BLaER1 (cell line): Measurements from ENCODE around the gene S1PR3.

Source experiments
- H3K27ac ChIP-seq: shearing (Covaris generic); formaldehyde crosslinking; 2 replicates; pipeline ENCODE4 v1.8.1; 2022
- H3K27me3 ChIP-seq: shearing (Covaris generic); formaldehyde crosslinking; 2 replicates; pipeline ENCODE4 v1.8.1; 2022
- H3K36me3 ChIP-seq: shearing (Covaris generic); formaldehyde crosslinking; 2 replicates; pipeline ENCODE4 v1.8.1; 2022
- H3K4me1 ChIP-seq: shearing (Covaris generic); formaldehyde crosslinking; 2 replicates; pipeline ENCODE4 v1.8.1; 2022
- H3K4me2 ChIP-seq: shearing (Covaris generic); formaldehyde crosslinking; 2 replicates; pipeline ENCODE4 v1.8.1; 2022
- H3K4me3 ChIP-seq: shearing (Covaris generic); formaldehyde crosslinking; 2 replicates; pipeline ENCODE4 v1.8.1; 2022
- H3K9ac ChIP-seq: shearing (Covaris generic); formaldehyde crosslinking; 2 replicates; pipeline ENCODE4 v1.8.1; 2022
- H3K9me3 ChIP-seq: shearing (Covaris generic); formaldehyde crosslinking; 2 replicates; pipeline ENCODE4 v1.8.1; 2022
- H4K20me1 ChIP-seq: shearing (Covaris generic); formaldehyde crosslinking; 2 replicates; pipeline ENCODE4 v1.8.1; 2022
- Cebpa-rat ChIP-seq: shearing (Covaris generic); IDR thresholded peaks from 2 replicates; pipeline ENCODE4 v1.8.1; 2022

S1PR3 gene

DNA sequence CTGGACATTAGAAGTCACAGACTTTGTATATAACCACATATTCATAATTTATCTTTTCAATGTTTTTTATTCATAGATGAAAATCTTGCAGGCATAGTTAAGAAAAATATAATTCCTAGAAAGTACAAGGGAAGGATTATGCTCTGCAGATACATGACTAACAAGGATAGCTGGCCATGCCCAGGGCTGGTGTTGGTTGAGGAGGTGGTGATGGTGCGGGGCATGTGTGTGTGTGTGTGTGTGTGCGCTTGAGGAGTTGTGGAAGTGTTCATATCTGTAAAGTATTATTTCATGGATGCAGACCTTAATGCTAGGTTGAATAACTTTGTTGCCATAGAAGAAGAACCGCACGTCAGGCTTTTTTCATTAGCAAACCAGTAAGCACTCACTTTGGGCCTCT is 1.3 kb downstream of the S1PR3 start:
- Histone ChIP-seq H3K27me3 (peaks cover 32% of the 10 kb centered on the region), H3K9me3 (no peaks in the 10 kb centered on the region), H3K4me3 (no peak overlapping the region), H3K36me3 (no peaks in the 10 kb centered on the region), H3K9ac (no peak overlapping the region), H3K27ac (no peak overlapping the region), H3K4me1 (peaks cover 25% of the 10 kb centered on the region), H3K4me2 (peak overlapping the region; percentile 97; the same call in 1 of the 2 replicates), H4K20me1 (no peaks in the 10 kb centered on the region)
- no peak for TF ChIP-seq Cebpa-rat

DNA sequence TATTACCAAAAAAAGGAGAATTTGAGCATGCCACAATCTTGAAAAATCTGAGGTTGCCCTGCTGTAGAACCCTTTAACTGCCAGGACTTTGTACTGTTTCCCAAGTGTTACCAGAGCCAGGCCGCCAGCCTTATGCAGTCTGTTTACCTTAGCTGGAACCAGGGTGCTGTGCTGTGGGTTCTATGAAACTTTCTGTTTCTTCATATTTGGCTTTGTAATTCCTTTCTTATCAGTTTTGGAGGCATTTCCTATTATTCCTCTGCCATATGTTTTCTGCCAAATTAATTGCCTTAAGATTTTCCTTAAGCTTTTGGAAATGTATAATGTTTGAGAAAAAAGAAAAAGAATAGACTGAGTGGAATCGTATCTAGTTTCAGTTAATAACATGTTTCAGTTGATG is 2.1 kb downstream of the S1PR3 start:
- Histone ChIP-seq H3K4me1 (peaks cover 25% of the 10 kb centered on the region), H4K20me1 (no peaks in the 10 kb centered on the region), H3K27me3 (peaks cover 32% of the 10 kb centered on the region), H3K4me2 (no peak overlapping the region), H3K36me3 (no peaks in the 10 kb centered on the region), H3K27ac (no peak overlapping the region), H3K9me3 (no peaks in the 10 kb centered on the region), H3K9ac (no peak overlapping the region), H3K4me3 (no peak overlapping the region)
- no peak for TF ChIP-seq Cebpa-rat

DNA sequence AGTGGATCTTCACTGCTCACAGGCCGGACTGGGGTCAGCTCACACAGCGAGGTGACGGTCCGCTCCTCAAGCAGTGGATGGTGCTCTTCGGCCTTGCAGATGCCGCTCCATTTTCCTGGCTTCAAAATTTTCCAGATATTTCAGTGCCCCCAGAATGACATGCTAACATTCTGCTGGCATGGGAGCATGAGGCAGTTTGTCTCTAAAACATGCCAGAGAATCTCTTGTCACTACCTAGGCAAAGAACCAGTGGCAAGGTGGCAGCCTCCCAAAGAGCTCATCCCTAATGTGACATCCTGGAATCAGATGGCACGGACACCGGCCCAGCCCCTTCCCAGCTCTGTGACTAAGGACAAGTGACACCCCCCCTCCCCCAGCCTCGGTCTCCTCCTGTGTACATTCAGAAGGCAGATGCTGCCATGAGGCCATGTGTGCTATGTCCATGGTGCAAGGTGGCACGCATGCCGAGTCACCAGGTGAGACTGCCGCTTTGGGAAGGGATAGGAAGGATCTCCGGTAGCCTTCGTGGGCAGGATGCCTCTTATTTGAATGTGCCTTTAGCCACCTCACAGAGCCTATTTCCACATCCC is 2.7 kb downstream of the S1PR3 start:
- H3K27me3 ChIP-seq: peaks cover 32% of the 10 kb centered on the region
- H3K4me3 ChIP-seq: no peak overlapping the region
- no peaks in the 10 kb centered on the region for H4K20me1 ChIP-seq
- H3K9me3 ChIP-seq: no peaks in the 10 kb centered on the region
- no peak overlapping the region for H3K4me2 ChIP-seq
- H3K27ac ChIP-seq: no peak overlapping the region
- peaks cover 22% of the 10 kb centered on the region for H3K4me1 ChIP-seq
- H3K36me3 ChIP-seq: no peaks in the 10 kb centered on the region
- no peak overlapping the region for H3K9ac ChIP-seq
- TF ChIP-seq Cebpa-rat: no peak

DNA sequence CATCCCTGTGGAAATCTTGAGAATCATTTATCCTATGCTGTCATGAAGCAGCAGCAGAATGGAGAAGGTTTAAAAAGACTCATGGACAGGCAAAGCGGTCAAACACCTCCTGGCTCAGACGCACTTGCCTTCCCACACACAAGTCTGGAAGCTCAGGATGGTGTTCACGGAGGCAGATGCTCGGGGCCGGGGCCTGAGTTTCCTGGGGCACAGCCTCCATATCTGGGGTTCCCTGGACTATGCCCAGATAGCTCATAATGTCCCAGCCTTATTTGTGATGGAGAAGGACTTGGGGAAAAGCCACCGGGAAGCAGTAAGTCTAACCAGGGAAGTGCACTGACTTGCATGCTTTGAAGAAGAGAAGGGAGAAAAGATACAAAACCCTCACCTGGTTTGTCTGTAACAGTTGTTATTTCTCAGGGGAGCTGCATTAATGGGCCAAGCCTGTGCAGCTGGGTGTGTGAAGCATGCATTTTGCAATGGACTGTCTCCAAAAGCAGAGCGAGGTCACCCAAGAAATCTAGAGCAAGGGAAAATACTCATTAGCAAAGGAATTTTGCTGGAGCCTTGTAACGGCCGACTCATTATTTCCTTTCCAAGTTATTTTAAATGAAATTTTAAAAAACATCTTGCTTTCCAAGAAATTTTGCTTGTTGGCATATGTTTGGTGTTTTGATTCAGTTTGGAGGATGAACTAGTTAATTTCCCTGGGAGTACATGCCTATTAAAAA is 3.4 kb downstream of the S1PR3 start:
- no peak overlapping the region for H3K4me3 ChIP-seq
- peaks cover 32% of the 10 kb centered on the region for H3K27me3 ChIP-seq
- no peaks in the 10 kb centered on the region for H3K36me3 ChIP-seq
- peaks cover 16% of the 10 kb centered on the region for H3K4me1 ChIP-seq
- no peak overlapping the region for H3K9ac ChIP-seq
- H3K4me2 ChIP-seq: no peak overlapping the region
- TF ChIP-seq Cebpa-rat: no peak
- no peak overlapping the region for H3K27ac ChIP-seq
- no peaks in the 10 kb centered on the region for H4K20me1 ChIP-seq
- H3K9me3 ChIP-seq: no peaks in the 10 kb centered on the region

DNA sequence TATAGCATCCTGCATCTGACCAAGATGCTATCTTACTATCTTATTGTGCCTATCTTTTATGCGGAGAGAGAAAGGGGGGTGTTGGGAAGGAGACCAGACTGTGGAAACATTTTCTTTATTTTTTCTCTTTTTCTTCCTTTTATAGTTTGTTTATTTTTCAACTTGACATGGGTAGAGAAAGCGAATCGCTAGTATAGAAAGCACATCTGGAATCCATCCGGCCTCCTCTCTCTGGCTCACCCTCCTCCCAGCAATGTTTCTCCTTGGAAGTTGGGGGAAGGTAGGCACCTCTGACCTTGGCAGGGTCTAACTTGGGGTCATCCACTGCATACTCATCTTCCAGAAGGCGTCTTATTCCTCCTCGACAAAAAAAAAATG is 3.9 kb downstream of the S1PR3 start:
- no peaks in the 10 kb centered on the region for H3K9me3 ChIP-seq
- H3K36me3 ChIP-seq: no peaks in the 10 kb centered on the region
- H3K27ac ChIP-seq: no peak overlapping the region
- H3K4me1 ChIP-seq: peaks cover 10% of the 10 kb centered on the region
- no peak for TF ChIP-seq Cebpa-rat
- H3K27me3 ChIP-seq: peaks cover 26% of the 10 kb centered on the region
- no peak overlapping the region for H3K4me3 ChIP-seq
- no peak overlapping the region for H3K9ac ChIP-seq
- H4K20me1 ChIP-seq: no peaks in the 10 kb centered on the region
- H3K4me2 ChIP-seq: no peak overlapping the region

DNA sequence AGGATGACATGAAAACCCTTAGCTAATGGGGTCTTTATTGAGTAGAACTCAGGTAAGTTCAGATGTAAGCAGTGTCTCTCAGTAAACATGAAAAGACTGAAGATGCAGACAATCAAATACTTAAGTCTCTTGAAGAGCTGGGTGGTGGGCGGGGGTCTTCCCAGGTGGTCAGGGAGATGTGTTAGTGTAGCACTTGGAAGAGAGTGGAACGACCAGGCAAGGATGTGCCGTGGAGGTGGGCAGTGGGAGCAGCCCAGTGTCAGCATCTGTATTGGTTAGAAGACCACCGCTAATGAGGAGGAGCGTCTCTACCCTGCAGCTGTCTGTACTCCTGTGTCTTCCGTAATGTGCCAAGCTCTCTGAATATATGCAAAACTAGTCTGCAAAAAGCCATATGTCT is 4.4 kb downstream of the S1PR3 start:
- no peak overlapping the region for H3K27ac ChIP-seq
- H3K4me2 ChIP-seq: no peak overlapping the region
- H3K4me3 ChIP-seq: no peak overlapping the region
- no peaks in the 10 kb centered on the region for H3K36me3 ChIP-seq
- peaks cover 13% of the 10 kb centered on the region for H3K4me1 ChIP-seq
- H3K27me3 ChIP-seq: peaks cover 22% of the 10 kb centered on the region
- no peak overlapping the region for H3K9ac ChIP-seq
- no peaks in the 10 kb centered on the region for H4K20me1 ChIP-seq
- no peak for TF ChIP-seq Cebpa-rat
- H3K9me3 ChIP-seq: no peaks in the 10 kb centered on the region

DNA sequence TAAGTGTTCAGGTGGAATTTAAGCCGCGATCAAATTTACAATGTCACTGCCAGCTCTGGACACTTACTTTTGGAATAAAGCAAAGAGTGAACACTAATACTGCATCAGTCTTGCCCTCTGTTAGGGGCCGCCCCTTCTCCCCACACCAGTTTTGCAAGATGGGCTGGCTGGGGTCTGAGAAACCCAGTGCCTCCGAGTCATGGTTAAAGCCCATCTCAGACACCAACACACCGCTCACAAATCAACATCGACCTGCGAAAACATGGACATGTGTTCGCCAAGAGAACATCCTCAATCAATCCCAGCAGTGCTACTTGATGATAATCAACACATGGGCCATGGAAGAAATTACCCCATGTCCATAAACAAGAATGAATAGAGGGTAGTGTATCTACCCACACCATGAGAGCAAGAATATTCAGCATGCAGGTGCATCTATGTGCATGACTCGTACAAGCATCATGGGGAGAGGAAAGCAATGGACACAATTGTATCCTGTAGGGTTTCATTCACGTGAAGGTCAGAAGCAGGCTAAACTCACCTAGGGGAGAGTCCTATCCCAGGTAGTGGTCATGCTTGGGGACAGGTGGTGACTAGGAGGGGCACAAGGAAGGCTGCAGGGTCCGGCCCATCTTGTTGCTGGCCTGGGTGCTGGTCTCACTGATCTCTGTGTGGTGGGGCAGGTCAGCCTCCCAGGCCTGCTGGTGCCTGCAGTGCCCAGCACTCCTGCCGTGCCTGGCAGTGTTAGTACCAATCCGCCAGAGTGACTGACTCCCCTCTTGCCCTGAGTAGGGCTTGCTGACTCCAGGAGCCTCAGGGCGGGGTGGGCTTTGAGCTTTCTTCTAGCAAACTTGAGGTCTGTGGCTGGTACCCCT is 5.0 kb downstream of the S1PR3 start:
- no peak for TF ChIP-seq Cebpa-rat
- no peaks in the 10 kb centered on the region for H4K20me1 ChIP-seq
- H3K27ac ChIP-seq: no peak overlapping the region
- H3K36me3 ChIP-seq: no peaks in the 10 kb centered on the region
- H3K9ac ChIP-seq: no peak overlapping the region
- no peak overlapping the region for H3K4me2 ChIP-seq
- H3K27me3 ChIP-seq: peaks cover 17% of the 10 kb centered on the region
- H3K9me3 ChIP-seq: no peaks in the 10 kb centered on the region
- no peak overlapping the region for H3K4me3 ChIP-seq
- H3K4me1 ChIP-seq: peaks cover 16% of the 10 kb centered on the region

DNA sequence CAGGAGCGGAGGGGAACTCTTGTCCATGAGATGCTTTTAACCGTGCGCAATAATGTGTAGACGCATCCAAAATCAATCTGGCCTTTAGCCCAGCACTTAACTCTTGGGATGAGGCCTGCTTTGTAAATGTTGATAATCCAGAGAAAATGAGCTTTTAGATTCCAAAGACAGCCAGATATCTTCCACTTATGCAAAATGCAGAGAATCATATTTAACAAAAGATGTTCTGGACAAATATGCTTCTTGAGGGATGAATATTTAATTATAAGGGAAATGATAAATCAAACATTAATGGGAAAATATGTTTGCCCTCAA is 5.6 kb downstream of the S1PR3 start:
- TF ChIP-seq Cebpa-rat: no peak
- H3K9me3 ChIP-seq: no peaks in the 10 kb centered on the region
- H3K4me3 ChIP-seq: no peak overlapping the region
- H3K27ac ChIP-seq: no peak overlapping the region
- H4K20me1 ChIP-seq: no peaks in the 10 kb centered on the region
- H3K9ac ChIP-seq: no peak overlapping the region
- no peak overlapping the region for H3K4me2 ChIP-seq
- H3K36me3 ChIP-seq: no peaks in the 10 kb centered on the region
- peaks cover 14% of the 10 kb centered on the region for H3K4me1 ChIP-seq
- peaks cover 11% of the 10 kb centered on the region for H3K27me3 ChIP-seq

DNA sequence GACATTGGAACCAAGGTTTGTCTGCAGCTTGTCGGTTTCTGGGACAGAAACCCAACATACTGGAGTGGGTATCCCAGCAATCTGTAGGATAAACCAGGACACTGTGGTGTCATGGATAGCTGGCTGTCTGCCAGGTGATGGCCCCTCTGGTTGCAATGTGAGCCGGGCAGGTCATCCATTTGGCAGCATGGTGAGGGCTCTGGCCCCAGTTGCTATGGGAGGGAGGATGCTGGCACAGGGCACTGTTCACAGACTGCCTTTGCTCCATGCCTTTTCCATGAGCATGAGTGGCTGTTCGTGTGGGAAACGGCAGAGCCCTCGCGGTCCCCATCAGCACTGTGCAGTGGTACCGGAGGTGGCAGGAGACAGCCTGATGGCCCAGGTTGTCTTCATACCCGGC is 6.4 kb downstream of the S1PR3 start:
- Histone ChIP-seq H3K36me3 (no peaks in the 10 kb centered on the region), H3K27ac (no peak overlapping the region), H3K4me1 (peaks cover 6% of the 10 kb centered on the region), H3K4me3 (no peak overlapping the region), H3K9me3 (no peaks in the 10 kb centered on the region), H3K9ac (no peak overlapping the region), H3K4me2 (no peak overlapping the region), H3K27me3 (peaks cover 4% of the 10 kb centered on the region), H4K20me1 (no peaks in the 10 kb centered on the region)
- no peak for TF ChIP-seq Cebpa-rat

DNA sequence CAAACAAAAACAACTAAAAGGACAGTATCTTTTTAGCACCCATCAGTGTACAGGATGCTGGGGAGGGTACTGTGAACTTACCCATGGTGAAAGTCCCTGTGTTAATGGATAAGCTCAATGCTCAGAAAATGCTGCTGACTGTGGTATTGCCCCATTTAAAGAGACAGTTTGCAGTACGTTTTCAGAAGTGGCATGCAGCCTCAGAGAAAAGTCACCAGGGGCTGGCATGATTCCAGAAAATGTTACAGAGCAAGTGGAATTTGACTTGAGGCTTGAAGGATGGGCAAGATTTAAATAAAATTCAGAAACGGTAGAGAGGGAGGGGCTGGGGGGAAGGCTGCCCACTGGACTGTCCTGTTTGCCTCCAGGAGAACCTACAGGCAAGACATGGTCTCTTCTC is 7.2 kb downstream of the S1PR3 start:
- H3K36me3 ChIP-seq: no peaks in the 10 kb centered on the region
- no peak overlapping the region for H3K27ac ChIP-seq
- no peaks in the 10 kb centered on the region for H4K20me1 ChIP-seq
- no peak overlapping the region for H3K4me2 ChIP-seq
- no peaks in the 10 kb centered on the region for H3K27me3 ChIP-seq
- no peak overlapping the region for H3K4me3 ChIP-seq
- TF ChIP-seq Cebpa-rat: no peak
- H3K4me1 ChIP-seq: peaks cover 13% of the 10 kb centered on the region
- H3K9me3 ChIP-seq: no peaks in the 10 kb centered on the region
- no peak overlapping the region for H3K9ac ChIP-seq
